GM21381 (cell line): ENCODE data around the gene CGB7.
"Not testable (repeated sequence)": the region's sequence is repeated elsewhere in the genome, so short reads cannot be mapped to it uniquely, and the experiment has no call there.

Experiments
- ATAC-seq: cut with Tn5 transposase; IDR thresholded peaks from one replicate; pipeline ENCODE4 v1.9.1; 2021; ENCODE audit warnings: mild to moderate bottlenecking, moderate library complexity; ENCODE audit not compliant: unreplicated experiment

Gene CGB7

GRCh38 chr19:49042666-49043065 is 14.9 kb downstream of the CGB7 start:
- not testable (repeated sequence) for ATAC-seq

GRCh38 chr19:49042177-49042576 is 15.4 kb downstream of the CGB7 start:
- ATAC-seq = no peak

GRCh38 chr19:49039736-49040135 is 17.8 kb downstream of the CGB7 start:
- ATAC-seq = not testable (repeated sequence)

- ATAC-seq = not testable (repeated sequence)
These were observed 18.8 kb downstream of the CGB7 start for GRCh38 chr19:49038557-49039276.

GRCh38 chr19:49038111-49038510 is 19.4 kb downstream of the CGB7 start:
- ATAC-seq = not testable (repeated sequence)

- not testable (repeated sequence) for ATAC-seq
These were observed 20.7 kb downstream of the CGB7 start, which contains the start of gene CGB1 for GRCh38 chr19:49036815-49037214. TSS of gene CGB1 (minus strand) at chr19:49036895. CDS start at chr19:49036711, 184 bp downstream.

- not testable (repeated sequence) for ATAC-seq
These were observed 25.8 kb downstream of the CGB7 start, which contains the start of gene CGB2 for GRCh38 chr19:49031642-49032301. TSS of gene CGB2 (plus strand) at chr19:49031890. CDS start at chr19:49032096, 206 bp downstream.

- ATAC-seq = not testable (repeated sequence)
These were observed 27.2 kb downstream of the CGB7 start for GRCh38 chr19:49030323-49030722.

GRCh38 chr19:49029749-49030148 is 27.8 kb downstream of the CGB7 start:
- not testable (repeated sequence) for ATAC-seq

GRCh38 chr19:49028686-49029085 is 28.9 kb downstream of the CGB7 start:
- not testable (repeated sequence) for ATAC-seq

- ATAC-seq = not testable (repeated sequence)
These were observed 31.9 kb downstream of the CGB7 start for GRCh38 chr19:49025599-49025998.

GRCh38 chr19:49025088-49025487 is 32.5 kb downstream of the CGB7 start:
- ATAC-seq = not testable (repeated sequence)

GRCh38 chr19:49024233-49024632 is 33.3 kb downstream of the CGB7 start, which contains the start of gene CGB3:
TSS of gene CGB3 (minus strand) at chr19:49024333. CDS start at chr19:49023971, 362 bp downstream.
- not testable (repeated sequence) for ATAC-seq

GRCh38 chr19:49022116-49022515 is 35.4 kb downstream of the CGB7 start:
- no peak for ATAC-seq

- ATAC-seq = no peak
These were observed 36.3 kb downstream of the CGB7 start for GRCh38 chr19:49020931-49021895.

GRCh38 chr19:49020342-49020741 is 37.2 kb downstream of the CGB7 start:
- ATAC-seq = no peak

GRCh38 chr19:49019242-49019932 is 38.2 kb downstream of the CGB7 start:
- ATAC-seq = no peak

GRCh38 chr19:49018388-49019241 is 38.9 kb downstream of the CGB7 start:
- ATAC-seq = not testable (repeated sequence)

- peak; percentile 57 for ATAC-seq
These were observed 39.7 kb downstream of the CGB7 start for GRCh38 chr19:49017666-49018351.
